ENCODE results near the gene UGT1A7. TPM values are rescaled to one million over a fixed set of nuclear protein-coding genes. Genes with fewer than 3 reads are reported as not detected.
"Not testable (repeated sequence)": the region's sequence is repeated elsewhere in the genome, so short reads cannot be mapped to it uniquely, and the experiment has no call there.

UGT1A7 gene
- total RNA-seq, 1 experiment from 2014 or later = not detected

GRCh38 chr2:233746475-233747282 is 65.0 kb downstream of the UGT1A7 start:
- in situ Hi-C loops (cut with HindIII; ENCODE audit: low pct_unique_long_range_greater_than_20kb, low sequenced_read_pairs) = no loop called here
- DNase-seq (ENCODE audit: low read depth, low spot score) = no peak

DNA sequence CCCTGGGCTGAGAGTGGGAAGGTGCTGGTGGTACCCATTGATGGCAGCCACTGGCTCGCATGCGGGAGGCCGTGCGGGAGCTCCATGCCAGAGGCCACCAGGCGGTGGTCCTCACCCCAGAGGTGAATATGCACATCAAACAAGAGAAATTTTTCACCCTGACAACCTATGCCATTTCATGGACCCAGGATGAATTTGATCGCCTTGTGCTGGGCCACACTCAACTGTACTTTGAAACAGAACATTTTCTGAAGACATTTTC is 65.5 kb downstream of the UGT1A7 start:
- DNase-seq (ENCODE audit: low read depth, low spot score) = no peak
- in situ Hi-C loops (cut with HindIII; ENCODE audit: low pct_unique_long_range_greater_than_20kb, low sequenced_read_pairs) = no loop called here

DNA sequence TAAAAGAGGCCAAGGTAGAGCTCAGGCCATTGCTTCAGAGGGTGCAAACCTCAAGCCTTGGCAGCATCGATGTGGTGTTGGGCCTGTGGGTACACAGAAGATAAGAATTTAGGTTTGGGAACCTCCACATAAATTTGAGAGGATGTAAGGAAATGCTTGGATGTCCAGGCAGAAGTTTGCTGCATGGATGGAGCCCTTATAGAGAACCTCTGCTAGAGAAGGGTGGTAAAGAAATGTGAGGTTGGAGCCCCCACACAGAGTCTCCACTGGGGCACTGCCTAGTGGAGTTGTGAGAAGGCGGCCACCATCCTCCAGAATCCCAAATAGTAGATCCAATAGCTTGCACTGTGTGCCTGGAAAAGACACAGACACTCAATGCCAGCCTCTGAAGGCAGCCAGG is 69.0 kb downstream of the UGT1A7 start:
- DNase-seq (ENCODE audit: low read depth, low spot score); in situ Hi-C loops (cut with HindIII; ENCODE audit: low pct_unique_long_range_greater_than_20kb, low sequenced_read_pairs): not testable (repeated sequence)

DNA sequence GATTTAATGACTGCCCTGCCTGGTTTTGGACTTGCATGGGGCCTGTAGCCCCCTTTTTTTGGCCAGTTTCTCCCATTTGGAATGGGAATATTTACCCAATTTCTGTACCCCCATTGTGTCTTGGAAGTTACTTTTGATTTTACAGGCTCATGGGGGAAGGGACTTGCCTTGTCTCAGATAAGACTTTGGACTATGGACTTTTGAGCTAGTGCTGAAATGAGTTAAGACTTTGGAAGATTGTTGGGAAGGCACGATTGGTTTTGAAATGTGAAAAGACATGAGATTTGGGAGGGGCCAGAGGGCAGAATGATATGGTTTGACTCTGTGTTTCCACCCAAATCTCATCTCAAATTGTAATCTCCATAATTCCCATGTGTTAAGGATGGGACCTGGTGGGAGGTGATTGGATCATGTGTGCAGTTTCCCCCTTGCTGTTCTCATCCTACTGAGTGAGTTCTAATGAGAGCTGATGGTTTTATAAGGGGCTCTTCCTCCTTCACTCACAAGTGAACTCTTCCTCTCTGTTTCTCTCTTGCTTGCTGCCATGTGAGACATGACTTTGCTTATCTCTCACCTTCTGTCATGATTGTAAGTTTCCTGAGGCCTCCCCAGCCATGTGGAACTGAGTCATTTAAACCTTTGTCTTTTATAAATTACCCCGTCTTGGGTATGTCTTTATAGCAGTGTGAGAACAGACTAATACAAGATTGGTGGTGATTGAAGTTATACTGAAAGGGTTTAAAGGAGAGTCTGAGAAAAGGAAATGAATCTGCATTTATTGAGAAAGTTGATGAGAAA is 69.7 kb downstream of the UGT1A7 start:
- DNase-seq (ENCODE audit: low read depth, low spot score); in situ Hi-C loops (cut with HindIII; ENCODE audit: low pct_unique_long_range_greater_than_20kb, low sequenced_read_pairs): not testable (repeated sequence)

DNA sequence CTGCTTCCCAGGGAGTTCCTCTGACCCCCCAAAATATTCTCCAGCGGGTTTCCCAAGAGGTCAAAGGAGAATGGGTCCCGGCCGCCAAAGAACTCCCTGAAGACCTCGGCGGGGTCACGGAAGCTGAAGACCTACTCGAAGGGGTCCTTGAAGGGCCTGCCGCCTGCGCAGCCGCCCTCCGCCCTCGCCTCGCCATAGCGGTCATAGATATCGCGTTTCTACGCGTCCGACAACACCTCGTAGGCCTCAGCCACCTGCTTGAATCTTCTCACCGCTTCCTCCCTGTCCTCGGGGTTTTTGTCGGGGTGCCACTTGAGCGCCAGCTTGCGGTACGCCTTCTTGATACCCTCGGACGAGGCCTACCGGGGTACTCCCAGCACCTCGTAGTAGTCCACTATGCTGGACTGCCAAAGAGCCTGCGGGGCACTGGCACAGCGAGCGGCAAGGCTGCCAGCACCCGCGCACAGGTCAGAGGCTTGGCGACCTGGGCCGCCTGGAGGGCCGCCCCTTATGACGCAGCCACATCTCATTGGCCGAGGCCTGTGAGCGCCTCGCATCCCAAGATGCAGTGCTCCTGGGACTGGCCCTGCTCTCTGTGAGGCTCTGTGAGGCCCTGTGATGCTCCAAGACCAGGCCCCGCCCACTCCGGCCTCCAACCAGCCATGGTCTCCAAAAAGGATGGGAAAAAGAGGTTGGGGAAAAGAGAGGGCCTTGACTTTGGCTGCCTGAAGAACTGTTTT is 73.3 kb downstream of the UGT1A7 start:
- in situ Hi-C loops (cut with HindIII; ENCODE audit: low pct_unique_long_range_greater_than_20kb, low sequenced_read_pairs) = no loop called here
- no peak for DNase-seq (ENCODE audit: low read depth, low spot score)

- in situ Hi-C loops (cut with HindIII; ENCODE audit: low pct_unique_long_range_greater_than_20kb, low sequenced_read_pairs) = no loop called here
- no peak for DNase-seq (ENCODE audit: low read depth, low spot score)
Observed at GRCh38 chr2:233756429-233757081, 74.9 kb downstream of the UGT1A7 start.

DNA sequence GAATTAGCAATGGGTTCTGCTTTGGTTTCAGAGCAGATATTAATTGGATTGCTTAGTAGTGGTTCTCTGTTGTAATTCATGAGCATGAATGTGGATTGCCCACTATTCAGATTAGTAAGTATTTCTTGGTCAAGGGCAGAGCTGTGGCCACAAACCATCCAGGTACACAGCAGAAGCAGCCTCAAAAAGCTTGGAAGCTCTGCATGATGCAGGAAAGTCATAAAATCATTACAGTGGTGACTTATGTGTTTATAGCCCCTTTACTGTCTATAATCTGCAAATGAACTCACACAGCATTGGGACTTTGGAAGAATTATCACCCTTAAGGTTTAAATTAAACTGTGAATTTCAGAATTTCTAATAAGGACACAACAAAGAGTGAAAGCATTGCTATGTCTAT is 76.4 kb downstream of the UGT1A7 start:
- in situ Hi-C loops (cut with HindIII; ENCODE audit: low pct_unique_long_range_greater_than_20kb, low sequenced_read_pairs) = no loop called here
- DNase-seq (ENCODE audit: low read depth, low spot score) = no peak

- no peak for DNase-seq (ENCODE audit: low read depth, low spot score)
- in situ Hi-C loops (cut with HindIII; ENCODE audit: low pct_unique_long_range_greater_than_20kb, low sequenced_read_pairs) = no loop called here
Observed at GRCh38 chr2:233758849-233759248, 77.1 kb downstream of the UGT1A7 start.

GRCh38 chr2:233760043-233760442 is 78.3 kb downstream of the UGT1A7 start, which contains the start of gene UGT1A1:
UGT1A1 (plus strand) TSS chr2:233760270; CDS start chr2:233760288, 18 bp downstream.
- in situ Hi-C loops (cut with HindIII; ENCODE audit: low pct_unique_long_range_greater_than_20kb, low sequenced_read_pairs) = no loop called here
- DNase-seq (ENCODE audit: low read depth, low spot score) = no peak

GRCh38 chr2:233761040-233761769 is 79.5 kb downstream of the UGT1A7 start:
- DNase-seq (ENCODE audit: low read depth, low spot score) = no peak

GRCh38 chr2:233764264-233764663 is 82.6 kb downstream of the UGT1A7 start:
- in situ Hi-C loops (cut with HindIII; ENCODE audit: low pct_unique_long_range_greater_than_20kb, low sequenced_read_pairs) = no loop called here
- DNase-seq (ENCODE audit: low read depth, low spot score) = no peak

More at GRCh38 chr2:233761040-233761769, 79.5 kb downstream of the UGT1A7 start:
- in situ Hi-C loops (cut with HindIII; ENCODE audit: low pct_unique_long_range_greater_than_20kb, low sequenced_read_pairs) = no loop called here

GRCh38 chr2:233764761-233765160 is 83.1 kb downstream of the UGT1A7 start:
- in situ Hi-C loops (cut with HindIII; ENCODE audit: low pct_unique_long_range_greater_than_20kb, low sequenced_read_pairs) = no loop called here
- DNase-seq (ENCODE audit: low read depth, low spot score) = no peak

DNA sequence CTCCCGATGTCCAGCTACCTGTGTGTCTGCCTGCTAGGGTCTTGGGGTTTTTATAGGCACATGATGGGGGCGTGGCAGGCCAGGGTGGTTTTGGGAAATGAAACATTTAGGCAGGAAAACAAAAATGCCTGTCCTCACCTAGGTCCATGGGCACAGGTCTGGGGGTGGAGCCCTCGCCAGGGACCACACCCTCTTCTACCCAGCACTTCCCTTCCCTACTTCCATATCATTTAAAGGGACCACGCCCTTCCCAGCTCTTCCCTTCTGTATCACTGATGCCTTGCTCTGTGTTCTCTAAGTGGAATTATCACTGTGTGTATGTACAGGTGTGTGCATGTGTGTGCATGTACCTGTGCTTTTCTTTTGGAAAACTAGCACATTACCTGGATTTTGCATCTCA is 84.7 kb downstream of the UGT1A7 start:
- in situ Hi-C loops (cut with HindIII; ENCODE audit: low pct_unique_long_range_greater_than_20kb, low sequenced_read_pairs) = no loop called here
- DNase-seq (ENCODE audit: low read depth, low spot score) = no peak

- in situ Hi-C loops (cut with HindIII; ENCODE audit: low pct_unique_long_range_greater_than_20kb, low sequenced_read_pairs) = no loop called here
Observed at GRCh38 chr2:233768076-233768475, 86.4 kb downstream of the UGT1A7 start.

DNA sequence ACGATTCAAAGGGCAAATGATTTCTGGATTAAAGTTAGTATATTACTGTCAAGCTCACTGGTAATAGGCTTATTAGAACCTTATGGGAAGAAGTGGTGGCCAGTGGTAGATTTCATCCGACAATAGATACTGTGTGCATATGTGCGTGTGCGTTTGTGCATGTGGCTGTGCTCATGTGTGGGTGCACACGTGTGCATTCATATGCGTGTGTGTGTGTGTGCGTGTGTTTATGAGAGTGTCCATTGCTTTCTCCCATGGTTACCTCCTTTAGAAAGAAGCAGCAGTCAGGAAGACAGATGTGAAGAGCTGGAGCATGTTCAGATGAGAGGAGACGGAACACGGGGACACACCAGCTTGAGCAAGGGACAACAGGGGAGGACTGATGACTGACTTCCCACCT is 87.6 kb downstream of the UGT1A7 start:
- in situ Hi-C loops (cut with HindIII; ENCODE audit: low pct_unique_long_range_greater_than_20kb, low sequenced_read_pairs) = no loop called here
- no peak for DNase-seq (ENCODE audit: low read depth, low spot score)

More at GRCh38 chr2:233768076-233768475, 86.4 kb downstream of the UGT1A7 start:
- no peak for DNase-seq (ENCODE audit: low read depth, low spot score)

GRCh38 chr2:233772153-233772552 is 90.5 kb downstream of the UGT1A7 start:
- in situ Hi-C loops (cut with HindIII; ENCODE audit: low pct_unique_long_range_greater_than_20kb, low sequenced_read_pairs) = no loop called here
- no peak for DNase-seq (ENCODE audit: low read depth, low spot score)

DNA sequence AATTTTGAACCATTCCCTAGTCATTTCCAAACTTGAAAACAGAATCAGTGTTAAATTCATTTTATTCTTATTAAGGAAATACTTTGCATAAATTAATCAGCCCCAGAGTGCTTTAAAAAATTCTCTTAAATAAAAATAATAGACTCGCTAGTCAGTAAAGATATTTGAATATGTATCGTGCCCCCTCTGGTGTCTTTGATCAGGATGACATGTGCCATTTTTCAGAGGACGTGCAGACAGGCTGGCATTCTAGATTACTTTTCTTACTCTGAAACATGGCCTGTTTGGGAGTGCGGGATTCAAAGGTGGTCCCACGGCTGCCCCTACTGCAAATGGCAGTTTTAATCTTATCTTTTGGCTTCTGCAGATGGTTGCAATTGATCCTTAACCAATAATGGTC is 90.9 kb downstream of the UGT1A7 start:
- in situ Hi-C loops (cut with HindIII; ENCODE audit: low pct_unique_long_range_greater_than_20kb, low sequenced_read_pairs) = no loop called here
- DNase-seq (ENCODE audit: low read depth, low spot score) = no peak
